ENCODE data around the gene C14orf119.

C14orf119 gene

GRCh38 chr14:23125011-23125410 is 29.7 kb downstream of the C14orf119 start:
- Histone ChIP-seq H3K4me3 (ENCODE audit: insufficient read depth, low read length, poor library complexity, severe bottlenecking) (no peak overlapping the region), H3K27me3 (ENCODE audit: low read length) (no peaks in the 10 kb centered on the region), H3F3A (ENCODE audit: insufficient read depth) (no peaks in the 10 kb centered on the region), H4K20me1 (ENCODE audit: low read depth, low read length) (no peaks in the 10 kb centered on the region), H3K9me3 (ENCODE audit: insufficient read depth, low read length) (no peaks in the 10 kb centered on the region), H3K4me2 (ENCODE audit: low read depth, low read length, poor library complexity, severe bottlenecking) (no peak overlapping the region), H2AFZ (ENCODE audit: low read depth, low read length, severe bottlenecking) (no peak overlapping the region), H3K9ac (ENCODE audit: low read length) (no peak overlapping the region), H3K79me2 (ENCODE audit: insufficient read depth, low read length) (no peaks in the 10 kb centered on the region), H3K36me3 (ENCODE audit: low read length) (no peaks in the 10 kb centered on the region), H3K27ac (ENCODE audit: low read depth, low read length) (no peak overlapping the region), H3K9me2 (replicated peaks; ENCODE audit: insufficient read depth, low read length) (no peaks in the 10 kb centered on the region)
- TF ChIP-seq CTCF (IDR thresholded peaks at IDR 0.05; ENCODE audit: insufficient read depth, low read length, poor library complexity, severe bottlenecking) (no peak), EZH2phosphoT487 (conservative IDR thresholded peaks at IDR 0.05; ENCODE audit: low read length) (no peak)

DNA sequence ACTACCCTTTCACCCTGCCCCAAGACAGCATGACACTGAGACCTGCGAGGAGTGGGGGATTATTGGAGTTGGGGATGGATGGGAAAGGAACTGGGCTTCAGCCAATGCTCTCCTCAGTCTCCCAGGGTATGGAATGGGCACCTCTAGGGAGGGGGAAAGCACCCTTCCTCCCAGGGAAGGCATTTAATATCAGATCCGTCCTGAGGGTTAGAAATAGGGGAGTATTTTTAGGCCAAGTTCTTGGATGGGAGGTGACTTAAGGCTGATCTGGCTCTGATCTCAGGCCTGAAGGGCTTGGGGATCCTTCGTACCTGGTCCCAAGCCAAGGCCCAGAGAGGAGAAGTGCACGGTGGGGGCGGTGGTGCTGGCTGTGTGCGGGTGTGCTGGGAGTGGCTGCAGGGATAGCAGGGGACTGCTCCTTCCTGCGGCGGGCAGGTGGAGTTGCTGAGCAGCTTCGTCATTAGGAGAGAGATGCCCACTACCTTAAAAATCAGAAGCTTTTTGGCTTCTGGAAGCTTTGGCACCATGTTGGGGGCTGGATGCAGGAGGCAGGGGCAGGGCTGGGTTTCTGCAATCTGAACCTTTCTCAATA is 30.7 kb downstream of the C14orf119 start:
- Histone ChIP-seq H3K36me3 (ENCODE audit: low read length) (no peaks in the 10 kb centered on the region), H3K9me2 (replicated peaks; ENCODE audit: insufficient read depth, low read length) (no peaks in the 10 kb centered on the region), H3K79me2 (ENCODE audit: insufficient read depth, low read length) (no peaks in the 10 kb centered on the region), H4K20me1 (ENCODE audit: low read depth, low read length) (no peaks in the 10 kb centered on the region), H3K4me3 (ENCODE audit: insufficient read depth, low read length, poor library complexity, severe bottlenecking) (no peak overlapping the region), H3K9ac (ENCODE audit: low read length) (no peak overlapping the region), H2AFZ (ENCODE audit: low read depth, low read length, severe bottlenecking) (no peak overlapping the region), H3K4me2 (ENCODE audit: low read depth, low read length, poor library complexity, severe bottlenecking) (no peak overlapping the region), H3K27ac (ENCODE audit: low read depth, low read length) (no peak overlapping the region), H3K9me3 (ENCODE audit: insufficient read depth, low read length) (no peaks in the 10 kb centered on the region), H3F3A (ENCODE audit: insufficient read depth) (no peaks in the 10 kb centered on the region), H3K27me3 (ENCODE audit: low read length) (no peaks in the 10 kb centered on the region)
- TF ChIP-seq CTCF (IDR thresholded peaks at IDR 0.05; ENCODE audit: insufficient read depth, low read length, poor library complexity, severe bottlenecking): no peak

- no peaks in the 10 kb centered on the region for H3K27me3 ChIP-seq (ENCODE audit: low read length)
- no peaks in the 10 kb centered on the region for H3K9me2 ChIP-seq (replicated peaks; ENCODE audit: insufficient read depth, low read length)
- H3F3A ChIP-seq (ENCODE audit: insufficient read depth): no peaks in the 10 kb centered on the region
- H3K27ac ChIP-seq (ENCODE audit: low read depth, low read length): no peak overlapping the region
- no peak overlapping the region for H3K4me2 ChIP-seq (ENCODE audit: low read depth, low read length, poor library complexity, severe bottlenecking)
- no peak overlapping the region for H2AFZ ChIP-seq (ENCODE audit: low read depth, low read length, severe bottlenecking)
- no peak overlapping the region for H3K4me3 ChIP-seq (ENCODE audit: insufficient read depth, low read length, poor library complexity, severe bottlenecking)
- H3K79me2 ChIP-seq (ENCODE audit: insufficient read depth, low read length): no peaks in the 10 kb centered on the region
- H4K20me1 ChIP-seq (ENCODE audit: low read depth, low read length): no peaks in the 10 kb centered on the region
- H3K9ac ChIP-seq (ENCODE audit: low read length): no peak overlapping the region
- no peaks in the 10 kb centered on the region for H3K36me3 ChIP-seq (ENCODE audit: low read length)
- no peaks in the 10 kb centered on the region for H3K9me3 ChIP-seq (ENCODE audit: insufficient read depth, low read length)
- TF ChIP-seq EZH2phosphoT487 (conservative IDR thresholded peaks at IDR 0.05; ENCODE audit: low read length): no peak
- no peak for TF ChIP-seq CTCF (IDR thresholded peaks at IDR 0.05; ENCODE audit: insufficient read depth, low read length, poor library complexity, severe bottlenecking)
Measured at GRCh38 chr14:23126548-23127278, 31.4 kb downstream of the C14orf119 start.

All from SU-DHL-6 (cell line).